Left ventricle myocardium inferior (tissue), 1 donor: ENCODE results near the gene EIF4G1. TPM values are rescaled to one million over a fixed set of nuclear protein-coding genes. Genes with fewer than 3 reads are reported as not detected.
A peak's percentile ranks its signal among the peaks of the same experiment; 100 is the strongest.

ENCODE experiments used
- DNase-seq: peaks from one replicate; pipeline ENCODE4 v3.0.0-alpha.2; 2020
- H3K27ac ChIP-seq: fragments of 200-600 bp; replicated peaks from 2 replicates; pipeline ENCODE4 v1.8.0; 2021
- H3K27me3 ChIP-seq: fragments of 200-600 bp; 2 replicates; pipeline ENCODE4 v1.8.0; 2021; ENCODE audit warnings: low read depth
- H3K36me3 ChIP-seq: fragments of 200-600 bp; 2 replicates; pipeline ENCODE4 v1.8.0; 2021
- H3K4me1 ChIP-seq: fragments of 200-600 bp; 2 replicates; pipeline ENCODE4 v1.8.0; 2021
- H3K4me3 ChIP-seq: fragments of 200-600 bp; 2 replicates; pipeline ENCODE4 v1.8.0; 2021; ENCODE audit warnings: mild to moderate bottlenecking, moderate library complexity
- H3K9me3 ChIP-seq: fragments of 200-600 bp; replicated peaks from 2 replicates; pipeline ENCODE4 v1.8.0; 2021
- CTCF ChIP-seq: fragments of 200-600 bp; IDR thresholded peaks from 2 replicates; pipeline ENCODE4 v1.8.0; 2021; ENCODE audit warnings: antibody characterized with exemption, mild to moderate bottlenecking, borderline replicate concordance
- intact Hi-C: fragments of 100-400 bp; cut with micrococcal nuclease; formaldehyde crosslinking; loops from one replicate; pipeline ENCODE4 v1.11.0; 2022
- total RNA-seq: library from RNA; stranded (reverse); fragmentation: NEBNext Ultra II Directional; extraction: Animal tissue kit (Norgen Biotek cat#: 25700); gene quantifications from one replicate; pipeline ENCODE4 v1.2.1, GENCODE V29; 2021
- donor health status: DM: no; HTN: yes; CAD: no; lungs with severe emphysema.

Gene EIF4G1
- total RNA-seq, 1 donor from 2014 or later = 224 TPM

GRCh38 chr3:184354121-184354728, 39.8 kb downstream of the EIF4G1 start:
- no peak for DNase-seq
- Histone ChIP-seq H3K27me3 (no peaks in the 10 kb centered on the region), H3K36me3 (peaks cover 20% of the 10 kb centered on the region), H3K4me1 (no peaks in the 10 kb centered on the region), H3K4me3 (no peak overlapping the region), H3K27ac (no peak overlapping the region), H3K9me3 (no peaks in the 10 kb centered on the region)
- intact Hi-C loops = no loop called here
- TF ChIP-seq CTCF = peak; percentile 73

- Histone ChIP-seq H3K36me3 (peaks cover 20% of the 10 kb centered on the region), H3K4me3 (no peak overlapping the region), H3K4me1 (no peaks in the 10 kb centered on the region), H3K27me3 (no peaks in the 10 kb centered on the region), H3K9me3 (no peaks in the 10 kb centered on the region), H3K27ac (no peak overlapping the region)
- DNase-seq = no peak
- intact Hi-C loops = no loop called here
- no peak for TF ChIP-seq CTCF
Measured at GRCh38 chr3:184354754-184355153, 40.3 kb downstream of the EIF4G1 start.

- no peak for DNase-seq
- Histone ChIP-seq H3K9me3 (no peaks in the 10 kb centered on the region), H3K27ac (no peak overlapping the region), H3K36me3 (peaks cover 20% of the 10 kb centered on the region), H3K4me3 (no peak overlapping the region), H3K4me1 (peaks cover 6% of the 10 kb centered on the region), H3K27me3 (no peaks in the 10 kb centered on the region)
- TF ChIP-seq CTCF = no peak
- intact Hi-C loops = no loop called here
Measured at GRCh38 chr3:184355261-184356040, 41.0 kb downstream of the EIF4G1 start.

- DNase-seq = no peak
- H3K4me1 ChIP-seq = peaks cover 25% of the 10 kb centered on the region
Measured at GRCh38 chr3:184357248-184358123, 43.1 kb downstream of the EIF4G1 start.

More at GRCh38 chr3:184357248-184358123, 43.1 kb downstream of the EIF4G1 start:
- H3K27me3 ChIP-seq = no peaks in the 10 kb centered on the region
- H3K27ac ChIP-seq = no peak overlapping the region
- no peak overlapping the region for H3K4me3 ChIP-seq
- no peak for TF ChIP-seq CTCF
- no peaks in the 10 kb centered on the region for H3K9me3 ChIP-seq
- peaks cover 14% of the 10 kb centered on the region for H3K36me3 ChIP-seq
- intact Hi-C loops = no loop called here
